HG02885 (cell line): ENCODE measurements around the gene WSCD2.

Experiments used
- ATAC-seq: cut with Tn5 transposase; IDR thresholded peaks from one replicate; pipeline ENCODE4 v1.9.1; 2021; ENCODE audit warnings: mild to moderate bottlenecking; ENCODE audit not compliant: unreplicated experiment, poor library complexity

The WSCD2 gene

GRCh38 chr12:108129017-108129812 lies at the start of gene WSCD2:
TSS of gene WSCD2 (plus strand) at chr12:108129288. CDS start at chr12:108195833, 66,545 bp downstream.
- no peak for ATAC-seq

- no peak for ATAC-seq
Measured at GRCh38 chr12:108079721-108080120, 49.4 kb upstream of the WSCD2 start.

- no peak for ATAC-seq
Measured at GRCh38 chr12:108080363-108080762, 48.7 kb upstream of the WSCD2 start.

GRCh38 chr12:108082485-108082884 lies 46.6 kb upstream of the WSCD2 start:
- no peak for ATAC-seq

GRCh38 chr12:108087900-108088299 lies 41.2 kb upstream of the WSCD2 start:
- no peak for ATAC-seq

GRCh38 chr12:108090107-108090899 lies 38.8 kb upstream of the WSCD2 start:
- no peak for ATAC-seq

- ATAC-seq: no peak
Measured at GRCh38 chr12:108090932-108091678, 38.0 kb upstream of the WSCD2 start.

- no peak for ATAC-seq
Measured at GRCh38 chr12:108091679-108092051, 37.4 kb upstream of the WSCD2 start.

GRCh38 chr12:108093209-108093608 lies 35.9 kb upstream of the WSCD2 start:
- no peak for ATAC-seq

GRCh38 chr12:108094056-108094649 lies 34.9 kb upstream of the WSCD2 start:
- ATAC-seq: no peak

GRCh38 chr12:108097160-108097911 lies 31.8 kb upstream of the WSCD2 start:
- ATAC-seq: no peak

GRCh38 chr12:108098374-108098773 lies 30.7 kb upstream of the WSCD2 start:
- ATAC-seq: no peak

GRCh38 chr12:108099073-108099472 lies 30.0 kb upstream of the WSCD2 start:
- no peak for ATAC-seq

GRCh38 chr12:108099778-108100489 lies 29.2 kb upstream of the WSCD2 start:
- ATAC-seq: no peak

GRCh38 chr12:108101605-108102175 lies 27.4 kb upstream of the WSCD2 start:
- no peak for ATAC-seq

GRCh38 chr12:108102363-108102762 lies 26.7 kb upstream of the WSCD2 start:
- no peak for ATAC-seq

GRCh38 chr12:108103087-108103486 lies 26.0 kb upstream of the WSCD2 start:
- ATAC-seq: no peak

GRCh38 chr12:108103517-108103916 lies 25.6 kb upstream of the WSCD2 start:
- no peak for ATAC-seq

- no peak for ATAC-seq
Measured at GRCh38 chr12:108104657-108105056, 24.4 kb upstream of the WSCD2 start.
